ENCODE data around the gene NDUFAF8.

DNA sequence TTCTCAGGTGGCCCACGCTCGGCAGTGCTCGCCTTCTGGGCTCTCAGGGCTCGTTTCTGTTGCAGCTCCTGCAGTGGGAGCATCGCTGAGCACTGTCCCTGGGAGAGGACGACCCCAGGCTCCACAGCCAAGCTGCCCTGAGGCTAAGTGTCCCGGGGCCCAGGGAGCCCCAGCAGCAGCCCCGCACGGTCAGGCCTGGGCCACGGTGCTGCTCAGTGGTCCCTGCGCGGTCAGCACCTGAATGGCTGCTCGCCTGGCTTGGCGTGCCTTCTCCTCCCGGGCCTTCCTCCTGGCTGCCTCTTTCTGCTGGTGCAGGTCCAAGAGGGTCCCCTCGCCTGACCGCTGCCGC is 39.7 kb upstream of the NDUFAF8 start:
- no peak for TF ChIP-seq EZH2 (IDR thresholded peaks at IDR 0.05; ENCODE audit: insufficient read depth, poor library complexity, severe bottlenecking)
- TF ChIP-seq EZH2phosphoT487 (IDR thresholded peaks at IDR 0.05; ENCODE audit: insufficient read depth, low read depth): no peak
